ENCODE results near the gene PRRC2B.

PRRC2B gene

GRCh38 chr9:131441441-131441840 lies 47.6 kb downstream of the PRRC2B start:
- no peak overlapping the region for H3K27ac ChIP-seq
- no peak for TF ChIP-seq CTCF (conservative IDR thresholded peaks at IDR 0.05)

GRCh38 chr9:131442351-131442750 lies 48.5 kb downstream of the PRRC2B start:
- TF ChIP-seq CTCF (conservative IDR thresholded peaks at IDR 0.05), result no peak
- H3K27ac ChIP-seq, result no peak overlapping the region

- no peak for TF ChIP-seq CTCF (conservative IDR thresholded peaks at IDR 0.05)
- H3K27ac ChIP-seq, result no peak overlapping the region
These were observed 49.8 kb downstream of the PRRC2B start for GRCh38 chr9:131443648-131444047.

GRCh38 chr9:131446276-131446675 lies 52.4 kb downstream of the PRRC2B start:
- no peak overlapping the region for H3K27ac ChIP-seq
- no peak for TF ChIP-seq CTCF (conservative IDR thresholded peaks at IDR 0.05)

GRCh38 chr9:131447148-131447547 lies 53.3 kb downstream of the PRRC2B start:
- H3K27ac ChIP-seq, result no peak overlapping the region
- TF ChIP-seq CTCF (conservative IDR thresholded peaks at IDR 0.05), result no peak

GRCh38 chr9:131447600-131447999 lies 53.7 kb downstream of the PRRC2B start:
- H3K27ac ChIP-seq, result no peak overlapping the region
- TF ChIP-seq CTCF (conservative IDR thresholded peaks at IDR 0.05), result no peak

GRCh38 chr9:131448818-131449217 lies 54.9 kb downstream of the PRRC2B start:
- TF ChIP-seq CTCF (conservative IDR thresholded peaks at IDR 0.05), result no peak

GRCh38 chr9:131449276-131449675 lies 55.4 kb downstream of the PRRC2B start:
- no peak overlapping the region for H3K27ac ChIP-seq
- TF ChIP-seq CTCF (conservative IDR thresholded peaks at IDR 0.05), result no peak

More at GRCh38 chr9:131448818-131449217, 54.9 kb downstream of the PRRC2B start:
- no peak overlapping the region for H3K27ac ChIP-seq
